ENCODE results near the gene KRTAP4-7.
"Not testable (repeated sequence)": the region's sequence is repeated elsewhere in the genome, so short reads cannot be mapped to it uniquely, and the experiment has no call there.

KRTAP4-7 gene

GRCh38 chr17:41052566-41052965, 31.4 kb upstream of the KRTAP4-7 start:
- no peak for DNase-seq (ENCODE audit: low read depth)
- H3K4me3 ChIP-seq (ENCODE audit: low read depth, low read length): no peak overlapping the region
- no peak for TF ChIP-seq CTCF (IDR thresholded peaks at IDR 0.05; ENCODE audit: low read depth, low read length, missing control alignments)

DNA sequence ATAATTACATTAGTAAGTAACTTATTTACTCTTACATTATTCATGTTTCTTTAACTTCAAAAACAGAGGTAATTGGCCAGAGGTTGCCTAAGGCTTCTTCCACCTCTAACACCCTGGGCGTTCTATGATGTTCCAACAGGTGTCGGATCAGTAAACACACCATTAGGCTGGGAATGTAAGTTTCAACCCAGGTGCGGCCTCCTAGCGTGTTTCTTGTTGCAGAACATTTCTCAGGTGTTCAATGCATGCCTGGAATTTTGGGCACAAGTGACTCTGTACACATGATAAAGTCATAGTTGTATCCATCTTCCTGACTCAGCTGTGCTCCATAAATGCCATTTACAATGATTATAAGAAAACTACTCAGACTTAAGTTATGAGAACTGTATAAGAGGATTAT, 29.9 kb upstream of the KRTAP4-7 start:
- no peak overlapping the region for H3K4me3 ChIP-seq (ENCODE audit: low read depth, low read length)
- no peak for TF ChIP-seq CTCF (IDR thresholded peaks at IDR 0.05; ENCODE audit: low read depth, low read length, missing control alignments)
- DNase-seq (ENCODE audit: low read depth): no peak

- not testable (repeated sequence) for H3K4me3 ChIP-seq (ENCODE audit: low read depth, low read length); DNase-seq (ENCODE audit: low read depth)
These were observed 29.4 kb upstream of the KRTAP4-7 start for GRCh38 chr17:41054556-41054955.

DNA sequence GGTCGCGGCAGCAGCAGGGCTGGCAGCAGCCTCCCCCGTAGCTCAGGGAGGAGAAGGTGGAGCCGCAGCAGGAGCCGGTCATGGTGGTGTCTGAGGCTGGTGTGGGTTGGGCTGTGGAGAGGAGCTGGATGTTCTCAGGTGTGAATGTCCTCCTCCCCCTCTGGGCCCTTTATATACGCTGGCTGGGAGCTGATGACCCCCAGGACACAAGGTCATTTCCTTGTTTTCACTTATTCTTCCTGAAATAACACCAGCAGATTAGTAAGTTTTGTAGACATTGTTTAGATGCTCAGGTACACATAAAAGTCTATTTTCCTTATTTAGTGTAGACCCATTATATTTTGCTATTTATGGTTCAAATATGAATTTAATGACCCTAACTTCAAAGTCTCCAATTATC, 28.8 kb upstream of the KRTAP4-7 start, which contains the start of gene KRTAP2-2:
KRTAP2-2 (minus strand) TSS at position 101 of the 400 bp plus-strand sequence; CDS start at position 82, 19 bp downstream.
- not testable (repeated sequence) for H3K4me3 ChIP-seq (ENCODE audit: low read depth, low read length); DNase-seq (ENCODE audit: low read depth)

DNA sequence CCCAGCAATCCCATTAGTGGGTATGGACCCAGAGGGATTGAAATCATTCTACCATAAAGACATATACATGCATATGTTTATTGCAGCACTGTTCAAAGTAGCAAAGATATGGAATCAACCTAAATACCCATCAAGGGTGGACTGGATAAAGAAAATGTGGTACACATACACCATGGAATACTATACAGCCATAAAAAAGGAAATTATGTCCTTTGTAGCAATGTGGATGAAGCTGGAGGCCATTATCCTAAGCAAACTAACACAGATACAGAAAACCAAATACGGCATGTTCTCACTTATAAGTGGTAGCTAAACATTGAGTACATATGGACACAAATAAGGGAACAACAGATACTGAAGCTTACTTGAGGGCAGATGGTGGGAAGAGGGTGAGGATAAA, 26.4 kb upstream of the KRTAP4-7 start:
- TF ChIP-seq CTCF (IDR thresholded peaks at IDR 0.05; ENCODE audit: low read depth, low read length, missing control alignments): no peak
- H3K4me3 ChIP-seq (ENCODE audit: low read depth, low read length): no peak overlapping the region
- no peak for DNase-seq (ENCODE audit: low read depth)

DNA sequence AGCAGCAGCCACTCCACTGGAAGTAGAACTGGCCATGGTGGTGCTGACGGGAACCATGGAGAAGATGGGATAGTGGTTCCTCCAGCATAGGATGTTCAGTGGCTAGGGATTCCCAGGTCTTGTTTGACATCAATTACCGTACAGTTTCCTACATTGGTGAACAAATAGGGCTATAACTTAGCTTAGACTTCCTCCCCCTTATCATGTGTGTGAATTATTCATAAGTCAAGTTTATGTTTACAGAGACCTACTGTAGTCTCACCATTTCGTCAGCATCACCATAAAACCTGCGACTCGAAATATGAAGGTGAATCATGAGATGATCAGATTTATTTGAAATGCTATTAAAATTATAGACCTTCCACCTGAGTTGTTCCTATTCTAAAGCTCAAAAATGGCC, 25.2 kb upstream of the KRTAP4-7 start:
- DNase-seq (ENCODE audit: low read depth): no peak
- TF ChIP-seq CTCF (IDR thresholded peaks at IDR 0.05; ENCODE audit: low read depth, low read length, missing control alignments): no peak
- no peak overlapping the region for H3K4me3 ChIP-seq (ENCODE audit: low read depth, low read length)

GRCh38 chr17:41059276-41060051, 24.5 kb upstream of the KRTAP4-7 start:
- DNase-seq (ENCODE audit: low read depth); H3K4me3 ChIP-seq (ENCODE audit: low read depth, low read length): not testable (repeated sequence)

DNA sequence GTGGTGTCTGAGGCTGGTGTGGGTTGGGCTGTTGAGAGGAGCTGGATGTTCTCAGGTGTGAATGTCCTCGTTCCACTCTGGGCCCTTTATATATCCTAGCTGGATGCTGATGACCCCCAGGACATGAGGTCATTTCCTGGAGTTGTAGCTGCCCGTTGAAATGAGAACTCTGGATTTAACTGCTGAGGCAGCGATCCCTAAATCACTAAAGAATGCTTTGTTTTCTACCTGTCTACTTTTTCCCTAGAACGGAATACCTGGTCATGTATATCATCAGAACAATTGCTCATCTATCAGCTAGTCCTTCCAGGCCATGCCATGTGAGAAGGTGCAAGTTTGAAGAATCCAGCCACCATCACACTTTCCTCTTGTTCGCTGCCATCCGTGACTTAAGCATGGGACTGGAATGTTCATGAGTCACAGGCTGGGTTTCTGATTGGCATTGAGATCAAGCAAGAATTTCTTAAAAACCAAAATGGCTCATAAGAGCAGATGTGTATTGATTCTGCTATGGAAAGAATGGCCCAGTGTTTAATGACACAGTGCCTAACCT, 23.8 kb upstream of the KRTAP4-7 start, which contains the start of gene KRTAP2-3:
KRTAP2-3 (minus strand) TSS at position 63 of the 553 bp plus-strand sequence. CDS start 64 bp downstream, outside the sequence.
- H3K4me3 ChIP-seq (ENCODE audit: low read depth, low read length): no peak within 1 kb of the TSS
- DNase-seq (ENCODE audit: low read depth): no peak
- no peak for TF ChIP-seq CTCF (IDR thresholded peaks at IDR 0.05; ENCODE audit: low read depth, low read length, missing control alignments)

Data from GM12864 (cell line).